Measurements from ENCODE around the gene LMCD1. TPM values are rescaled to one million over a fixed set of nuclear protein-coding genes. Genes with fewer than 3 reads are reported as not detected.

Gene LMCD1
- total RNA-seq, 2 experiments from 2014 or later: 0.36 to 0.55 TPM

DNA sequence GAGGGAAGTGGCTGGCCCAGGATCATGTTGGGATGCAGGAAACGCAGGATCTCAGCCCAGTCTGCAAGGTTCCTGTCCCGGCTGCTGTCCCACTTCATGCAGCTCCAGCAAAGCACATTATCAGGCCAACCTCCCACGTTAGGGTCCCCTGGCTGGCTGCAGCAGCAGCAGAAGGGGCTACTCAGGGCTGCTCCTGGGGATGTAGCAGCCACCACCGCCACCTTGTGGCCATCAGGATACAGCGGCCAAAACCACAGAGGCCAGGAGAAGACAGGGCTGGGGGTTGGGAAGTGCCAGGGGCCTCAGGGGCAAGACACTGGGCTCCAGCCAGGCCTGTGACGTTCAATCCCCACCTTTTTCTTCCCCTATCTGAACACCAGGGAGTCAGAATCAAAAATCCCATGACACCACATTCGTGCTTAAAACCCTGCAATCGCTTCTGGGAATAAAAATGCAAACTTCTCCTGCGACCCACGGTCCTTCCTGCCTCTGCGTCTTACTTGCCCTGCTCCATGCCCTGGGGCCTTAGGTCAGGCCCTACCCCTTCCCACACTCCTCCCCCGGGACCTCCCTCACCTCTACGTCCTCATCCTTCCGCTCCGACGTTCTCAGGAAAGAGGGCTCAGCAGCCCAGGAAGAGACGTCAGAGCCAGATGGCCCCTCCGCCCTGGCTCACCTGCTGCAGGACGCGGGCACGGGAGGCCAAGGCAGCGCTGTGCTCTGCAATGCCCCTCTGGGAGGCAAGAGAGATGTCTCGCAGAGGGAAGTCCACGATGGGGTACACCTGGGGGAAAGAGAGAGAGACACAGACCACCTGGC lies 121.5 kb downstream of the LMCD1 start:
- Histone ChIP-seq H3K36me3 (ENCODE audit: insufficient read depth, low read length) (no peaks in the 10 kb centered on the region), H3K4me1 (ENCODE audit: insufficient read depth, low read length) (peaks cover 3% of the 10 kb centered on the region), H3K27ac (ENCODE audit: low read depth in 1 of 2, low read length in 2 of 2) (no peak overlapping the region), H3K27me3 (ENCODE audit: control insufficient read depth in 1 of 2, insufficient read depth in 2 of 2, low read length in 2 of 2) (no peaks in the 10 kb centered on the region), H3K4me3 (ENCODE audit: low read length) (peak overlapping the region; percentile 35), H3K9me3 (ENCODE audit: control insufficient read depth in 1 of 2, insufficient read depth in 1 of 2, low read length in 2 of 2) (peaks cover 0 to 24% of the 10 kb centered on the region in 2 experiments)
- Mint-ChIP-seq H3K4me1 (ENCODE audit: low read depth) (peaks cover 6% of the 10 kb centered on the region), H3K4me3 (no peak overlapping the region), H3K27ac (no peak overlapping the region), H3K36me3 (ENCODE audit: low read depth) (no peaks in the 10 kb centered on the region), H3K9me3 (peaks cover 2% of the 10 kb centered on the region), H3K27me3 (peaks cover 17% of the 10 kb centered on the region)
- TF ChIP-seq, protein P1, sequence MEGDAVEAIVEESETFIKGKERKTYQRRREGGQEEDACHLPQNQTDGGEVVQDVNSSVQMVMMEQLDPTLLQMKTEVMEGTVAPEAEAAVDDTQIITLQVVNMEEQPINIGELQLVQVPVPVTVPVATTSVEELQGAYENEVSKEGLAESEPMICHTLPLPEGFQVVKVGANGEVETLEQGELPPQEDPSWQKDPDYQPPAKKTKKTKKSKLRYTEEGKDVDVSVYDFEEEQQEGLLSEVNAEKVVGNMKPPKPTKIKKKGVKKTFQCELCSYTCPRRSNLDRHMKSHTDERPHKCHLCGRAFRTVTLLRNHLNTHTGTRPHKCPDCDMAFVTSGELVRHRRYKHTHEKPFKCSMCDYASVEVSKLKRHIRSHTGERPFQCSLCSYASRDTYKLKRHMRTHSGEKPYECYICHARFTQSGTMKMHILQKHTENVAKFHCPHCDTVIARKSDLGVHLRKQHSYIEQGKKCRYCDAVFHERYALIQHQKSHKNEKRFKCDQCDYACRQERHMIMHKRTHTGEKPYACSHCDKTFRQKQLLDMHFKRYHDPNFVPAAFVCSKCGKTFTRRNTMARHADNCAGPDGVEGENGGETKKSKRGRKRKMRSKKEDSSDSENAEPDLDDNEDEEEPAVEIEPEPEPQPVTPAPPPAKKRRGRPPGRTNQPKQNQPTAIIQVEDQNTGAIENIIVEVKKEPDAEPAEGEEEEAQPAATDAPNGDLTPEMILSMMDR (IDR thresholded peaks at IDR 0.05): peak; percentile 56
- POLR2A ChIA-PET: no interaction called here
- intact Hi-C loops (cut with DNase I, micrococcal nuclease): loop anchor here (5.0 to 10.0 kb wide), 3 partner anchors 176 to 298 kb away; no protein-coding TSS in a partner anchor
- peak in 10 of 14 experiments; percentile 10 to 54 (median 26) for DNase-seq
- ATAC-seq (ENCODE audit: poor library complexity): no peak
- CTCF ChIA-PET: no interaction called here

DNA sequence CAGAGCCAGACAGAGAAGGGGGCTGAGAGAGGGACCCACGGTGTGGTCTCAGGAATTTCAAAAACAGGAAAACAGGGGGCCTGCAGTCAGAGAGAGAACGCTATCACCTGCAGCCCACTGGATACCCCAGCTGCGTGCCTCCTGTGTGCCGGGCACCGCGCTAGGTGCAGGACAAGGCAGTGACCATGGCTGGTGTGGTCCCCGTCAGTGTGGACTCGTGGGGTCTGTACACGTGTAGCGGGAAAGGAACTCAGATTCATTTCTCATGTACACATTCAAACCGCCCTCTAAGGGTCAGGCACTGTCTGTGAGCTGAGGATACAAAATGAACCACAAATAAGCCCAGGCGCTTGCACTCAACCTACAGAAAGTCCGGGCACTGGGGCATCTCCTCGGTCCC lies 122.1 kb downstream of the LMCD1 start:
- Mint-ChIP-seq H3K4me3 (no peak overlapping the region), H3K27ac (no peak overlapping the region), H3K9me3 (peaks cover 2% of the 10 kb centered on the region), H3K36me3 (ENCODE audit: low read depth) (no peaks in the 10 kb centered on the region), H3K27me3 (peaks cover 17% of the 10 kb centered on the region), H3K4me1 (ENCODE audit: low read depth) (peaks cover 6% of the 10 kb centered on the region)
- ChIA-PET CTCF (no interaction called here), POLR2A (no interaction called here)
- H3K9me3 ChIP-seq (ENCODE audit: control insufficient read depth in 1 of 2, insufficient read depth in 1 of 2, low read length in 2 of 2): peaks cover 0 to 19% of the 10 kb centered on the region in 2 experiments
- no peak for ATAC-seq (ENCODE audit: poor library complexity)
- DNase-seq: no peak
- no peaks in the 10 kb centered on the region for H3K27me3 ChIP-seq (ENCODE audit: control insufficient read depth in 1 of 2, insufficient read depth in 2 of 2, low read length in 2 of 2)
- H3K27ac ChIP-seq (ENCODE audit: low read depth in 1 of 2, low read length in 2 of 2): no peak overlapping the region
- TF ChIP-seq, protein P1 (IDR thresholded peaks at IDR 0.05): no peak
- peaks cover 3% of the 10 kb centered on the region for H3K4me1 ChIP-seq (ENCODE audit: insufficient read depth, low read length)
- H3K36me3 ChIP-seq (ENCODE audit: insufficient read depth, low read length): no peaks in the 10 kb centered on the region
- H3K4me3 ChIP-seq (ENCODE audit: low read length): no peak overlapping the region
- intact Hi-C loops (cut with DNase I, micrococcal nuclease): loop anchor here (5.0 to 10.0 kb wide), 3 partner anchors 176 to 299 kb away; no protein-coding TSS in a partner anchor

Other genes with a start within 250 kb of the LMCD1 start
- not detected for gene SSUH2, start 143.0 kb downstream of the LMCD1 start, total RNA-seq
- not detected for gene CAV3, start 232.0 kb downstream of the LMCD1 start, total RNA-seq